B cell (primary cell): ENCODE measurements around the gene PPP2R5A.

Experiments used
- CTCF ChIP-seq: fragments of 200-600 bp; IDR thresholded peaks from one replicate; pipeline ENCODE4 v1.8.0; 2022; ENCODE audit warnings: antibody characterized with exemption, mild to moderate bottlenecking
- EZH2 ChIP-seq: IDR thresholded peaks from 2 replicates; pipeline ENCODE4 v1.6.1; 2012; ENCODE audit warnings: borderline replicate concordance, low read depth, mild to moderate bottlenecking, moderate library complexity, low read length; ENCODE audit not compliant: insufficient read depth, poor library complexity, severe bottlenecking

GRCh38 chr1:212269306-212269705, 15.9 kb upstream of the PPP2R5A start:
- no peak for TF ChIP-seq CTCF
- no peak for TF ChIP-seq EZH2
